AG09319 (cell line): ENCODE data around the gene DSCAM.

Experiments
- DNase-seq: peaks from one replicate; pipeline ENCODE4 v3.0.0-alpha.2; 2010; ENCODE audit warnings: low read depth; ENCODE audit errors: extremely low read depth
- TF ChIP-seq, protein P1 (sequence below): IDR thresholded peaks from 2 replicates; pipeline ENCODE4 v1.5.1; 2011; ENCODE audit warnings: low read depth, mild to moderate bottlenecking, inconsistent platforms, low read length, moderate library complexity

The DSCAM gene

GRCh38 chr21:40402884-40403582 is 443.9 kb downstream of the DSCAM start:
- no peak for DNase-seq
- TF ChIP-seq, protein P1, sequence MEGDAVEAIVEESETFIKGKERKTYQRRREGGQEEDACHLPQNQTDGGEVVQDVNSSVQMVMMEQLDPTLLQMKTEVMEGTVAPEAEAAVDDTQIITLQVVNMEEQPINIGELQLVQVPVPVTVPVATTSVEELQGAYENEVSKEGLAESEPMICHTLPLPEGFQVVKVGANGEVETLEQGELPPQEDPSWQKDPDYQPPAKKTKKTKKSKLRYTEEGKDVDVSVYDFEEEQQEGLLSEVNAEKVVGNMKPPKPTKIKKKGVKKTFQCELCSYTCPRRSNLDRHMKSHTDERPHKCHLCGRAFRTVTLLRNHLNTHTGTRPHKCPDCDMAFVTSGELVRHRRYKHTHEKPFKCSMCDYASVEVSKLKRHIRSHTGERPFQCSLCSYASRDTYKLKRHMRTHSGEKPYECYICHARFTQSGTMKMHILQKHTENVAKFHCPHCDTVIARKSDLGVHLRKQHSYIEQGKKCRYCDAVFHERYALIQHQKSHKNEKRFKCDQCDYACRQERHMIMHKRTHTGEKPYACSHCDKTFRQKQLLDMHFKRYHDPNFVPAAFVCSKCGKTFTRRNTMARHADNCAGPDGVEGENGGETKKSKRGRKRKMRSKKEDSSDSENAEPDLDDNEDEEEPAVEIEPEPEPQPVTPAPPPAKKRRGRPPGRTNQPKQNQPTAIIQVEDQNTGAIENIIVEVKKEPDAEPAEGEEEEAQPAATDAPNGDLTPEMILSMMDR: no peak

- DNase-seq: no peak
Measured at GRCh38 chr21:40395732-40396131, 451.2 kb downstream of the DSCAM start.

GRCh38 chr21:40393066-40393465 is 453.9 kb downstream of the DSCAM start:
- TF ChIP-seq, protein P1: no peak

More at GRCh38 chr21:40395732-40396131, 451.2 kb downstream of the DSCAM start:
- TF ChIP-seq, protein P1: no peak

GRCh38 chr21:40388046-40388445 is 458.9 kb downstream of the DSCAM start:
- no peak for DNase-seq
- TF ChIP-seq, protein P1: no peak

More at GRCh38 chr21:40393066-40393465, 453.9 kb downstream of the DSCAM start:
- no peak for DNase-seq

DNA sequence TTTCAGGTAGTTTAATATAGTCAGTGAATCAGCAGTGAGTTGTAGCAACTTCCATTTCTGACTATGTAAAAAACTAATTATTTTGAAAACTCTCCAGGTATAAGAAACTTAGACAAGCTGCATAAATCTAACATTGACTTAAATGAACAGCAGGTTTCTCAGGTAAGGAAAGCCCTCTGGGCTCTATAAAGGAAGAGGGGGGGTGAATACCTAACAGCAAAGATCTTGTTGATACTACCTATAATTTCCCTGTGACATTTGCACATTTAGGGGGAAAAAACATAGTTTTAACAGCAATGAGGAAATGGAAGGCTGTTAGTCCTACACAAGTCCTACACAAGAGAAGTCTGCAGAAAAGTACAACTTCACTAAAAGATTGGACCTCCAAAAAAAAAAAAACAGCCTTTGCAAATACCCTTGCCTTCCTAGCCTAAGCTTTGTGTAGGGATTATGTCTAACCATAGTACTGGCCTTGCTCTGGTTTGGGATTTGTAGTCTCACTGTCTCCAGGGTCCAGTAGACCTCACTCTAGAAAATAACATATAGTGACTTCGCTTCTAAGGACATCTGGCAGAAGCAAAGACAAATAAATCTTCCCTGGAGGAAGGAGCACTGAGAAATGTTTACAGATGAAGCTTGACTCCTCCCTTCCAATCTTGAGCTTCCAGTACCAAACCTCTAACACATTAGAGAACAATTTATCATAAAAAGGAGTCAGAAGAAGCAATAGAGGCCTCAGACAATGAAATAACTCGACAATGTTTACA is 459.8 kb downstream of the DSCAM start:
- TF ChIP-seq, protein P1: no peak
- DNase-seq: no peak

- TF ChIP-seq, protein P1: peak; percentile 50
- DNase-seq: no peak
Measured at GRCh38 chr21:40386294-40386911, 460.6 kb downstream of the DSCAM start.

GRCh38 chr21:40385883-40386282 is 461.1 kb downstream of the DSCAM start:
- no peak for DNase-seq
- TF ChIP-seq, protein P1: no peak
